Neural crest cell (in vitro differentiated cells): ENCODE results near the gene SOX18. TPM values are rescaled to one million over a fixed set of nuclear protein-coding genes. Genes with fewer than 3 reads are reported as not detected.
A peak's percentile ranks its signal among the peaks of the same experiment; 100 is the strongest.

ENCODE experiments used
- DNase-seq: peaks from one replicate; pipeline ENCODE4 v3.0.0; 2021; ENCODE audit warnings: low read depth, mixed read lengths, low spot score
- H3K27ac Mint-ChIP-seq: one replicate; pipeline ENCODE4 v1.8.0; 2021; ENCODE audit warnings: mild to moderate bottlenecking, mixed read lengths; ENCODE audit not compliant: unreplicated experiment
- H3K27me3 Mint-ChIP-seq: 2 replicates; pipeline ENCODE4 v1.8.0; 2021; ENCODE audit warnings: low read depth, mild to moderate bottlenecking, mixed read lengths
- H3K36me3 Mint-ChIP-seq: 2 replicates; pipeline ENCODE4 v1.8.0; 2021; ENCODE audit warnings: low read depth, mild to moderate bottlenecking, mixed read lengths
- H3K4me1 Mint-ChIP-seq: 2 replicates; pipeline ENCODE4 v1.8.0; 2021; ENCODE audit warnings: mixed read lengths
- H3K4me3 Mint-ChIP-seq: one replicate; pipeline ENCODE4 v1.8.0; 2021; ENCODE audit warnings: mild to moderate bottlenecking, mixed read lengths
- H3K9me3 Mint-ChIP-seq: 2 replicates; pipeline ENCODE4 v1.8.0; 2021; ENCODE audit warnings: mixed read lengths
- total RNA-seq: library from RNA; stranded (reverse); gene quantifications from 2 replicates; pipeline ENCODE4 v1.2.1, GENCODE V29; 2021
- TF ChIP-seq, protein P1 (sequence below): fragments of 200-600 bp; sonication (generic); conservative IDR thresholded peaks from 2 replicates; pipeline ENCODE4 v1.5.0; 2021; ENCODE audit warnings: antibody characterized with exemption, mild to moderate bottlenecking

SOX18 gene
- total RNA-seq, 1 donor from 2014 or later: not detected

DNA sequence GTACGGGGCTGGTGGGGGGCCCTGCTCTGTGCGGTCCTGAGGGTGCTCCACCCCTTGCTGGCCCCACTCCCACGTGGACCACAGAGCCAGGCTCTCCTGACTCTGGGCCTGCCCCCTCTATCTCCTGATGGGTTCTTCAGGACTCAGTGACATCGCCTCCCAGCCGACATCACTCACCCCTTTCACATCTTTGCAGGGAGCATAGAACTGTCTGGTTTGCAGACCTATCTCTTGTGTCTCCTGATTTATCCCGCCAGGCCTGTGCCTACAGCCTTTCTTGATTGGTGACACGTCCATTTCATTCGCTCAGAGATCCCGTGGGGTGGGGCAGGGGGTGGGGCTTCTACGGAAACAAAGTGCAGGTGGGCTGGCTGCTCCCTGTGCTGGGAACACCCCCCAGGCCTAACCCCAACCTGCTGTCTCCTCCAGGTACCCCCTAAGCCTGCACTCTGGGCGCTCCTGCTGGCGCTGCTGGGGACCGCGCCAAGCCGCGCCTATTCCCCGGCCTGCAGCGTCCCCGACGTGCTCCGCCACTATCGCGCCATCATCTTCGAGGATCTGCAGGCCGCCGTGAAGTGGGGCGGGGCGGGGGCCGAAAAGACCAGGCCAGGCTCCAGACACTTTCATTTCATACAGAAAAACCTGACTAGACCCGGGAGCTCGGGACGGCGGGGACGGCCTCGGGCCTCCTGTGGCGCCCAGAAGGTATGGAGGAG lies 11.8 kb downstream of the SOX18 start:
- DNase-seq: no peak
- Mint-ChIP-seq H3K4me1 (peaks cover 4% of the 10 kb centered on the region), H3K9me3 (no peaks in the 10 kb centered on the region), H3K27me3 (peaks cover 65% of the 10 kb centered on the region), H3K27ac (no peak overlapping the region), H3K4me3 (no peak overlapping the region), H3K36me3 (no peaks in the 10 kb centered on the region)
- TF ChIP-seq, protein P1, sequence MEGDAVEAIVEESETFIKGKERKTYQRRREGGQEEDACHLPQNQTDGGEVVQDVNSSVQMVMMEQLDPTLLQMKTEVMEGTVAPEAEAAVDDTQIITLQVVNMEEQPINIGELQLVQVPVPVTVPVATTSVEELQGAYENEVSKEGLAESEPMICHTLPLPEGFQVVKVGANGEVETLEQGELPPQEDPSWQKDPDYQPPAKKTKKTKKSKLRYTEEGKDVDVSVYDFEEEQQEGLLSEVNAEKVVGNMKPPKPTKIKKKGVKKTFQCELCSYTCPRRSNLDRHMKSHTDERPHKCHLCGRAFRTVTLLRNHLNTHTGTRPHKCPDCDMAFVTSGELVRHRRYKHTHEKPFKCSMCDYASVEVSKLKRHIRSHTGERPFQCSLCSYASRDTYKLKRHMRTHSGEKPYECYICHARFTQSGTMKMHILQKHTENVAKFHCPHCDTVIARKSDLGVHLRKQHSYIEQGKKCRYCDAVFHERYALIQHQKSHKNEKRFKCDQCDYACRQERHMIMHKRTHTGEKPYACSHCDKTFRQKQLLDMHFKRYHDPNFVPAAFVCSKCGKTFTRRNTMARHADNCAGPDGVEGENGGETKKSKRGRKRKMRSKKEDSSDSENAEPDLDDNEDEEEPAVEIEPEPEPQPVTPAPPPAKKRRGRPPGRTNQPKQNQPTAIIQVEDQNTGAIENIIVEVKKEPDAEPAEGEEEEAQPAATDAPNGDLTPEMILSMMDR: no peak

DNA sequence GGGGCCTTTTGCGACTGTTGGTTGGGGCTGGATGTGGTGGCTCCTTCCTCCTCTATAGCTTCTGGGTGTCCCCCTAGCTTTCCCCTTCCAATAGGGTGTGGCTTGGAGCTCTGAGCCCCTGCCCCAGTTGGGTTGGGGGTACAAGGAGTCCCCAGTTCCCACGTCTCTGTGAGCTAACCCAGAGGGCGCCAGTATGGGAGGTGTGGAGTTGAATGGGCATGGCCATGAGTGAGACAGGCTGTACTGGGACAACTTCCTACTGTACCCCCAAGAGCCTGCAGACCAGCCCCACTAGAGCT lies 12.3 kb downstream of the SOX18 start:
- Mint-ChIP-seq H3K27me3 (peaks cover 64% of the 10 kb centered on the region), H3K4me3 (no peak overlapping the region), H3K4me1 (peaks cover 4% of the 10 kb centered on the region), H3K36me3 (no peaks in the 10 kb centered on the region), H3K27ac (no peak overlapping the region), H3K9me3 (no peaks in the 10 kb centered on the region)
- TF ChIP-seq, protein P1: no peak
- no peak for DNase-seq

DNA sequence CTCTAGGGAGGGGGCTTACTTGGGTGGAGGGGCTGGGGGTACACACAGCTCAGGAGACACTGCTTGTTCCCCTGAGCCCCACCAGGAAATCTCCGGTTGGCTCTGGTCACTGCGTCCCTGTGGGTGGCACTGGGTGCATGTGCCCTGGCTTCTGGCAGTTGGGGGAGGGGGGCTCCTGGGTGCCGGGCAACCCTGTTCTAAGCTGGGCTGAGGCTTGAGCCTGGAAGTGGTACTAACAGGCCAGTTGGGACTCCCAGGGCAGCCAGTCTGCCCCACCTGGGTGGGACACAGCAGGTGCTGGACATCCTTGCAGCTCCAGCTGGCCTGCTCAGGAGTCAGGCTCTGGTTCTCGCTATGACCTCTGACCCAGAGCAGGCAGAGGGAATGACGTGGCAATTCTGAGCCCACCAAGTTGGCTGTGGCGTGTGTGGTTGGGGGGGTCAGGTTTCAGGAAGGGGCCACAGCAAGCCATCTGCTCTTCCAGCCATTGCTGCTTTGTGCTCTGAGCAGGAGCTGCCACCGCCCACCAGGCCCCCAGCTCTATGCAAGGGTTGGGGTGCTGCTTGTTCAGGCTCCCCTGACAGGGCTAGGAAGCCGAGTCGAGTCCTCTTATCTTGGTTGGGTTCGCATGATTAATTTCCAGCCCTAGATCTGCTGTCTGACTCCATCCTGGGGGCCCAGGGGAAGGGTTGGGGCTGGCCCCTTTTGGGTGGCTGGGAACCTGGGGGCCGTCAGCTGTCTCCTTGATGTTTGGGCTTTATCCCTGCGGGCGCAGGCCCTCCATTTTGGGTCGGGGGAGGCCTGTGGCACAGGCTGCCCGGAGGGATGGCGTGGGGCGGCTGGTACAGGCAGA lies 12.9 kb downstream of the SOX18 start:
- no peak for DNase-seq
- H3K4me1 Mint-ChIP-seq: peaks cover 4% of the 10 kb centered on the region
- peaks cover 58% of the 10 kb centered on the region for H3K27me3 Mint-ChIP-seq
- no peaks in the 10 kb centered on the region for H3K9me3 Mint-ChIP-seq
- H3K27ac Mint-ChIP-seq: no peak overlapping the region
- H3K36me3 Mint-ChIP-seq: no peaks in the 10 kb centered on the region
- TF ChIP-seq, protein P1: no peak
- H3K4me3 Mint-ChIP-seq: no peak overlapping the region

DNA sequence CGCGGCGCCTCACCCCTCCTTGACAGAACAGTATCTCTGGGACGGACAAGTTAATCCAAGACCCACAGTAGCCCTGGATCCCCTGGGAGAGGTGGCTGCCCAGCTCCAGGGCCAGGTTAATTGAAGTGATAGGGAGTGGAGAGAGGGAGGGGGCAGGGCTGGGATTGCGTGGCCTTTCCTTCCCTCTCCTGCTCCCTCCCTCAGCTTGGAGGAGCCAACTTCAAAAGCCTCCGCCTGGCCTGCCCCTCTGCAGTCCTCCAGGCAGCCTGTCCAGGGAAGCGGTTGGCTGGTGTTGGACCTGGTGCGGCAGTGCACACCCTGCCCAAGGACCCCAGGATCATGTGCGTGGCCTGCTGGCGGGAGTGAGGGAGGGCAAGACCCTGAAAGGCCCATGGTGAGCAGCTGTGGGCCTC lies 13.5 kb downstream of the SOX18 start, which contains the start of gene C20orf204:
Gene C20orf204, plus strand, starts transcription at position 250 of the 413 bp plus-strand sequence. Its CDS starts 142 bp downstream, at position 392.
- no peaks in the 10 kb centered on the region for H3K36me3 Mint-ChIP-seq
- H3K27ac Mint-ChIP-seq: no peak within 1 kb of the TSS
- no peaks in the 10 kb centered on the region for H3K9me3 Mint-ChIP-seq
- no peak for DNase-seq
- H3K4me1 Mint-ChIP-seq: peaks cover 4% of the 10 kb centered on the region
- H3K27me3 Mint-ChIP-seq: peaks cover 52% of the 10 kb centered on the region
- TF ChIP-seq, protein P1: no peak
- peak within 1 kb of the TSS; percentile 44 for H3K4me3 Mint-ChIP-seq

DNA sequence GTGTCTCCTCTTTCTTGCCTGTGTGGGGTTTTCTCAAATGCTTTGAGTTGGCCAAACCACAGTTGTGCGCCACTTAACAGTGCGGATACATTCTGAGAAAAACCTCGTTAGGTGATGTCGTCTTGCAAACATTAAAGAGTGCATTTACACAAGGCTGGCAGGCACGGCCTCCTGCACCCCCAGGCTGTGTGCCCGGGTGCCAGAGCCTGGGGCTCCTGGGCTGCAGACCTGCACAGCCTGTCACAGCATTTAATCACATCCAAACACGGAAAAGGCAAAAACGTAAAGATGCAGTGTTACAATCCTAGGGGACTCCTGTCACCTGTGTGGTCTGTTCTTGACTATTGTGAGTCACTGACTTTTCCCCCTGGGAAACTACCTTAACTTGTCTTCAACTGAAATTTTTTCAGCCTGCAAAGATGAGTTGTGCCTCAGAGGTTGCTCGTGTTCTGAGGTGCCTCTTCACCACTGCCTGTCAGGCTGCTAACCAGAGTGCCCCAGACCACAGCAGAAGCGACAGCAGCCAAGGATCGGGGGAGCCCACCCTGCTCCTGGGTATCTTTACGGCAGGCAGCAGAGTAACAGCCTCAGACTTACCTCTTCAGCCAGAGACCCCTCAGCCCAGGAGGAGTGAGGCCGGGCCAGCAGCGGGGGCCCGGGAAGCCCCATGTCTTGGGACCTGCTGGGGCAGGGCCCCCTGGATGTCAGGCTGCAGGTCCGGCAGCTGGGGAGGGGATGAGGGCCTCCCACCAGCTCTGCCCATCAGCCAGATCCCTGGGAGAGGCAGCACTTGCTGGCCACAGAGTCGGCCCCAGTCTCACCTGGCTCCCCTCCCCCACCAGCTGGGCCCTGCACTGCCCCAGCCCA lies 14.1 kb downstream of the SOX18 start:
- no peak for DNase-seq
- TF ChIP-seq, protein P1: no peak
- peaks cover 4% of the 10 kb centered on the region for H3K4me1 Mint-ChIP-seq
- H3K9me3 Mint-ChIP-seq: no peaks in the 10 kb centered on the region
- H3K4me3 Mint-ChIP-seq: peak overlapping the region; percentile 44
- H3K27ac Mint-ChIP-seq: no peak overlapping the region
- peaks cover 45% of the 10 kb centered on the region for H3K27me3 Mint-ChIP-seq
- H3K36me3 Mint-ChIP-seq: no peaks in the 10 kb centered on the region
